H9 (cell line): ENCODE measurements around the gene SLC5A2. TPM values are rescaled to one million over a fixed set of nuclear protein-coding genes. Genes with fewer than 3 reads are reported as not detected.

Experiments
- DNase-seq: peaks from one replicate; pipeline ENCODE4 v3.0.0-alpha.2; 2017
- H2AFZ ChIP-seq: one replicate; pipeline ENCODE4 v1.6.1; 2013; ENCODE audit warnings: mild to moderate bottlenecking, low read length, control low read depth, moderate library complexity
- H2AK5ac ChIP-seq: 2 replicates; pipeline ENCODE4 v1.6.1; 2013; ENCODE audit warnings: low read length, control low read depth, mixed read lengths; ENCODE audit not compliant: insufficient read length
- H2BK120ac ChIP-seq: one replicate; pipeline ENCODE4 v1.6.1; 2013; ENCODE audit warnings: low read depth, mild to moderate bottlenecking, low read length, control low read depth, inconsistent platforms; ENCODE audit not compliant: poor library complexity, severe bottlenecking
- H2BK12ac ChIP-seq: 2 replicates; pipeline ENCODE4 v1.6.1; 2013; ENCODE audit warnings: low read length, control low read depth, mixed read lengths, low read depth; ENCODE audit not compliant: insufficient read length
- H2BK15ac ChIP-seq: 2 replicates; pipeline ENCODE4 v1.6.1; 2013; ENCODE audit warnings: low read depth, low read length, control low read depth
- H2BK20ac ChIP-seq: one replicate; pipeline ENCODE4 v1.6.1; 2013; ENCODE audit warnings: low read depth, mild to moderate bottlenecking, low read length, control low read depth, inconsistent platforms; ENCODE audit not compliant: poor library complexity, severe bottlenecking
- H2BK5ac ChIP-seq: 2 replicates; pipeline ENCODE4 v1.6.1; 2013; ENCODE audit warnings: low read length, control low read depth, mixed read lengths; ENCODE audit not compliant: insufficient read length
- H3K14ac ChIP-seq: 2 replicates; pipeline ENCODE4 v1.6.1; 2013; ENCODE audit warnings: low read length, control low read depth; ENCODE audit not compliant: insufficient read depth
- H3K18ac ChIP-seq: 2 replicates; pipeline ENCODE4 v1.6.1; 2013; ENCODE audit warnings: low read depth, mild to moderate bottlenecking, mixed read lengths, low read length, control low read depth; ENCODE audit not compliant: insufficient read length
- H3K23ac ChIP-seq: 2 replicates; pipeline ENCODE4 v1.6.1; 2013; ENCODE audit warnings: low read length, control low read depth, mixed read lengths, low read depth; ENCODE audit not compliant: insufficient read length
- H3K23me2 ChIP-seq: 2 replicates; pipeline ENCODE4 v1.6.1; 2013; ENCODE audit warnings: low read depth, mild to moderate bottlenecking, mixed read lengths, low read length, control low read depth; ENCODE audit not compliant: insufficient read length, poor library complexity, severe bottlenecking
- H3K27ac ChIP-seq: 2 replicates; pipeline ENCODE4 v1.5.1; 2013; ENCODE audit warnings: low read length, control low read depth, mixed read lengths, low read depth; ENCODE audit not compliant: insufficient read length
- H3K27me3 ChIP-seq: 2 replicates; pipeline ENCODE4 v1.6.1; 2013; ENCODE audit warnings: low read length, control low read depth, inconsistent platforms; ENCODE audit not compliant: insufficient read depth
- H3K4ac ChIP-seq: 2 replicates; pipeline ENCODE4 v1.6.1; 2013; ENCODE audit warnings: low read depth, mild to moderate bottlenecking, control low read depth, inconsistent platforms, low read length, moderate library complexity
- H3K4me1 ChIP-seq: 2 replicates; pipeline ENCODE4 v1.6.1; 2013; ENCODE audit warnings: low read length, control low read depth, inconsistent platforms; ENCODE audit not compliant: insufficient read depth
- H3K4me2 ChIP-seq: 2 replicates; pipeline ENCODE4 v1.6.1; 2013; ENCODE audit warnings: low read length, control low read depth, mixed read lengths; ENCODE audit not compliant: insufficient read length, insufficient read depth
- H3K56ac ChIP-seq: 2 replicates; pipeline ENCODE4 v1.6.1; 2013; ENCODE audit warnings: low read depth, mild to moderate bottlenecking, mixed read lengths, low read length, control low read depth; ENCODE audit not compliant: insufficient read length
- H3K79me1 ChIP-seq: 2 replicates; pipeline ENCODE4 v1.6.1; 2013; ENCODE audit warnings: low read depth, mild to moderate bottlenecking, moderate library complexity, low read length, control low read depth, inconsistent platforms; ENCODE audit not compliant: insufficient read depth, poor library complexity, severe bottlenecking
- H3K79me2 ChIP-seq: 2 replicates; pipeline ENCODE4 v1.6.1; 2013; ENCODE audit warnings: low read length, control low read depth, inconsistent platforms; ENCODE audit not compliant: insufficient read depth
- H3K9ac ChIP-seq: 2 replicates; pipeline ENCODE4 v1.6.1; 2013; ENCODE audit warnings: low read length, control low read depth, mixed read lengths; ENCODE audit not compliant: insufficient read length; ENCODE audit errors: extremely low read depth
- H3K9me3 ChIP-seq: one replicate; pipeline ENCODE4 v1.6.1; 2013; ENCODE audit warnings: low read depth, low read length, inconsistent platforms; ENCODE audit not compliant: control insufficient read depth
- H3T11ph ChIP-seq: one replicate; pipeline ENCODE4 v1.6.1; 2013; ENCODE audit warnings: mild to moderate bottlenecking, low read length, control low read depth, inconsistent platforms
- H4K20me1 ChIP-seq: one replicate; pipeline ENCODE4 v1.6.1; 2013; ENCODE audit not compliant: control insufficient read depth, insufficient read length, insufficient read depth
- H4K5ac ChIP-seq: 2 replicates; pipeline ENCODE4 v1.6.1; 2013; ENCODE audit warnings: low read depth, mild to moderate bottlenecking, mixed read lengths, low read length, control low read depth; ENCODE audit not compliant: insufficient read length
- H4K8ac ChIP-seq: replicated peaks from 2 replicates; pipeline ENCODE4 v1.6.1; 2013; ENCODE audit warnings: low read length, control low read depth, mixed read lengths, low read depth; ENCODE audit not compliant: insufficient read length
- H4K91ac ChIP-seq: 2 replicates; pipeline ENCODE4 v1.6.1; 2013; ENCODE audit warnings: low read depth, mild to moderate bottlenecking, moderate library complexity, mixed read lengths, low read length, control low read depth; ENCODE audit not compliant: insufficient read length
- H3K27ac Mint-ChIP-seq, 3 experiments: 2 replicates in 2 of 3; 3 replicates in 1 of 3; pipeline ENCODE4 v1.8.0; 2020 to 2021; ENCODE audit warnings: mixed read lengths in 3 of 3, mild to moderate bottlenecking in 1 of 3, moderate library complexity in 1 of 3
- H3K27me3 Mint-ChIP-seq: 2 replicates; pipeline ENCODE4 v1.8.0; 2021; ENCODE audit warnings: low read depth, mild to moderate bottlenecking, moderate library complexity, mixed read lengths
- H3K36me3 Mint-ChIP-seq, 3 experiments: 2 replicates in 2 of 3; 3 replicates in 1 of 3; pipeline ENCODE4 v1.8.0; 2020 to 2021; ENCODE audit warnings: low read depth in 3 of 3, mixed read lengths in 3 of 3; ENCODE audit not compliant: insufficient read depth in 1 of 3
- H3K4me1 Mint-ChIP-seq, 2 experiments: 2 replicates each; pipeline ENCODE4 v1.8.0; 2020; ENCODE audit warnings: mixed read lengths in 2 of 2
- H3K4me3 Mint-ChIP-seq, 2 experiments: 2 replicates in 1 of 2; 3 replicates in 1 of 2; pipeline ENCODE4 v1.8.0; 2020 to 2021; ENCODE audit warnings: mild to moderate bottlenecking in 2 of 2, mixed read lengths in 2 of 2, moderate library complexity in 1 of 2
- H3K9me3 Mint-ChIP-seq, 2 experiments: 2 replicates in 1 of 2; 3 replicates in 1 of 2; pipeline ENCODE4 v1.8.0; 2020; ENCODE audit warnings: mild to moderate bottlenecking in 2 of 2, mixed read lengths in 2 of 2, moderate library complexity in 1 of 2
- CTCF ChIP-seq: fragments of 200-600 bp; sonication (generic); conservative IDR thresholded peaks from 3 replicates; pipeline ENCODE4 v1.8.0; 2021; ENCODE audit warnings: antibody characterized with exemption, mild to moderate bottlenecking
- WGBS: extraction: QIAGEN DNeasy Blood & Tissue Kit; methylation state at CpG from one replicate; pipeline ENCODE4 v1.1.7; 2013; ENCODE audit warnings: missing lambda C conversion rate, low lambda C conversion rate, mixed read lengths; ENCODE audit not compliant: insufficient read length; ENCODE audit errors: extremely low coverage; 5-methylcytosine and 5-hydroxymethylcytosine counted together
- total RNA-seq: library from RNA; stranded (reverse); gene quantifications from 2 replicates; pipeline ENCODE4 v1.2.1, GENCODE V29; 2021

Gene SLC5A2
- total RNA-seq, 1 experiment from 2014 or later, result 0.52 TPM

GRCh38 chr16:31440516-31441184, 42.3 kb upstream of the SLC5A2 start:
- peaks cover 4 to 7% of the 10 kb centered on the region in 2 experiments for H3K4me1 Mint-ChIP-seq
- Histone ChIP-seq H3K27me3 (no peaks in the 10 kb centered on the region), H3K27ac (no peak overlapping the region), H3K4me1 (no peaks in the 10 kb centered on the region), H3K18ac (no peak overlapping the region), H2BK15ac (no peak overlapping the region), H3K9me3 (no peaks in the 10 kb centered on the region), H4K20me1 (no peaks in the 10 kb centered on the region), H3K14ac (no peak overlapping the region), H3K4ac (no peak overlapping the region), H4K8ac (no peak overlapping the region), H3T11ph (no peak overlapping the region), H3K79me1 (no peaks in the 10 kb centered on the region), H2BK120ac (no peak overlapping the region), H3K4me2 (no peak overlapping the region), H3K23ac (no peak overlapping the region), H4K5ac (no peak overlapping the region), H3K9ac (no peak overlapping the region), H3K56ac (no peak overlapping the region), H2AK5ac (no peak overlapping the region), H2AFZ (no peak overlapping the region), H3K23me2 (no peaks in the 10 kb centered on the region), H4K91ac (no peak overlapping the region), H2BK12ac (no peak overlapping the region), H2BK5ac (no peak overlapping the region), H3K79me2 (no peaks in the 10 kb centered on the region), H2BK20ac (no peak overlapping the region)
- no peak overlapping the region for H3K4me3 Mint-ChIP-seq
- H3K27me3 Mint-ChIP-seq, result peaks cover 4% of the 10 kb centered on the region
- no peaks in the 10 kb centered on the region for H3K9me3 Mint-ChIP-seq
- DNase-seq, result no peak
- TF ChIP-seq CTCF, result no peak
- WGBS, result no CpG with 5 or more reads among the region's 4 CpGs
- H3K36me3 Mint-ChIP-seq, result no peaks in the 10 kb centered on the region
- no peak overlapping the region for H3K27ac Mint-ChIP-seq
